K562 (cell line): Measurements from ENCODE around the gene MBD5. TPM values are rescaled to one million over a fixed set of nuclear protein-coding genes. Genes with fewer than 3 reads are reported as not detected.
A peak's percentile ranks its signal among the peaks of the same experiment; 100 is the strongest.

Experiments
- ATAC-seq: fragments of 200-7000 bp; cut with Tn5 transposase; 3 replicates; pipeline ENCODE4 v1.9.1; 2020; ENCODE audit warnings: moderate library complexity
- BruUV-seq: library from RNA; stranded (reverse); fragments of 400-500 nt; replicated peaks from 2 replicates; lab custom pipeline; 2021; lab: Mats Ljungman, UMichigan
- CTCF ChIA-PET: fragments of 300-600 bp; formaldehyde crosslinking; extraction: SDS; loops from one replicate; lab custom pipeline; 2021; ENCODE audit warnings: low intra/inter-chr PET ratio; lab: Yijun Ruan, JAX
- POLR2A ChIA-PET: fragments of 300-600, 350-650 bp; sonication (Branson Sonifier 250); formaldehyde crosslinking; extraction: SDS; loops from one replicate; lab custom pipeline; 2021; ENCODE audit warnings: antibody characterized with exemption, inconsistent platforms; lab: Yijun Ruan, JAX
- DNase-seq, 4 experiments: peaks; one replicate each; pipeline versions ENCODE4 v3.0.0 to v3.0.0-alpha.2; 2011 to 2018; ENCODE audit warnings: low spot score in 3 of 4, mixed read lengths in 3 of 4; ENCODE audit errors: extremely low read depth in 1 of 4
- FAIRE-seq: peaks from 2 replicates; lab custom pipeline; 2011; peaks lifted over from hg19 to GRCh38; lab: Jason Lieb, UNC
- H2AFZ ChIP-seq: 2 replicates; pipeline ENCODE4 v1.6.0; 2011; ENCODE audit warnings: low read depth, low read length, control low read depth, inconsistent platforms
- H3K27ac ChIP-seq: fragments of 200-600 bp; 3 replicates; pipeline ENCODE4 v1.8.0; 2011; ENCODE audit warnings: low read depth, mild to moderate bottlenecking, control low read depth, inconsistent platforms, low read length, moderate library complexity, mixed read lengths; ENCODE audit errors: extremely low read depth
- H3K27me3 ChIP-seq, 2 experiments: fragments of 300-600 bp in 1 of 2; 2 replicates in 1 of 2; 3 replicates in 1 of 2; pipeline versions ENCODE4 v1.6.0 to v1.8.0; 2011; ENCODE audit warnings: inconsistent platforms in 2 of 2, low read length in 2 of 2, mild to moderate bottlenecking in 1 of 2, mixed read lengths in 1 of 2, moderate library complexity in 1 of 2; ENCODE audit not compliant: control insufficient read depth in 2 of 2, insufficient read depth in 2 of 2
- H3K36me3 ChIP-seq: fragments of 300-600 bp; 3 replicates; pipeline ENCODE4 v1.8.0; 2011; ENCODE audit warnings: mild to moderate bottlenecking, low read length, inconsistent platforms; ENCODE audit not compliant: control insufficient read depth, insufficient read depth
- H3K4me1 ChIP-seq, 2 experiments: fragments of 200-600 bp in 1 of 2; replicated peaks in 1 of 2; 2 replicates in 1 of 2; 3 replicates in 1 of 2; pipeline versions ENCODE4 v1.5.1 to v1.8.0; 2011; ENCODE audit warnings: inconsistent platforms in 2 of 2, low read length in 2 of 2, mild to moderate bottlenecking in 1 of 2, mixed read lengths in 1 of 2, moderate library complexity in 1 of 2; ENCODE audit not compliant: control insufficient read depth in 2 of 2, insufficient read depth in 2 of 2
- H3K4me2 ChIP-seq: 2 replicates; pipeline ENCODE4 v1.6.1; 2011; ENCODE audit warnings: low read length, control low read depth, inconsistent platforms, mixed read lengths; ENCODE audit not compliant: insufficient read depth
- H3K4me3 ChIP-seq: fragments of 200-600 bp; sonication (generic), shearing (Covaris generic); 2 replicates; pipeline ENCODE4 v1.5.1; 2016; ENCODE audit warnings: control low read depth, inconsistent platforms
- H3K79me2 ChIP-seq: fragments of 200-600 bp; 3 replicates; pipeline ENCODE4 v1.8.0; 2011; ENCODE audit warnings: low read length, inconsistent platforms; ENCODE audit not compliant: control insufficient read depth, insufficient read depth
- H3K9ac ChIP-seq, 2 experiments: 2 replicates each; pipeline versions ENCODE4 v1.6.0 to v1.6.1; 2011; ENCODE audit warnings: low read depth in 2 of 2, low read length in 2 of 2, control low read depth in 1 of 2, inconsistent platforms in 1 of 2, mild to moderate bottlenecking in 1 of 2, mixed read lengths in 1 of 2; ENCODE audit not compliant: insufficient read depth in 1 of 2
- H3K9me1 ChIP-seq: one replicate; pipeline ENCODE4 v1.6.0; 2011; ENCODE audit warnings: inconsistent platforms, mild to moderate bottlenecking, low read length, moderate library complexity; ENCODE audit not compliant: control insufficient read depth, insufficient read depth
- H3K9me3 ChIP-seq: replicated peaks from 2 replicates; pipeline ENCODE4 v1.5.1; 2011; ENCODE audit warnings: low read depth, low read length, inconsistent platforms; ENCODE audit not compliant: control insufficient read depth, insufficient read depth
- H4K20me1 ChIP-seq: replicated peaks from 2 replicates; pipeline ENCODE4 v1.6.1; 2011; ENCODE audit warnings: low read length, inconsistent platforms, mixed read lengths; ENCODE audit not compliant: control insufficient read depth, insufficient read depth
- C11orf30 ChIP-seq: fragments of 450-650 bp; IDR thresholded peaks from 2 replicates; pipeline ENCODE4 v1.6.1; 2016; ENCODE audit warnings: low read depth, mild to moderate bottlenecking
- FOXK2 ChIP-seq, 2 experiments: fragments of 450-650 bp; IDR thresholded peaks in 1 of 2; conservative IDR thresholded peaks in 1 of 2; 2 replicates each; pipeline ENCODE4 v1.6.1; 2016; ENCODE audit warnings: low read depth in 2 of 2, mild to moderate bottlenecking in 1 of 2
- HNRNPK ChIP-seq: fragments of 200-400 bp; formaldehyde crosslinking; IDR thresholded peaks from one replicate; pipeline ENCODE4 v1.6.1; 2018; ENCODE audit warnings: mild to moderate bottlenecking, low read depth, low read length; ENCODE audit not compliant: poor library complexity, severe bottlenecking
- LARP7 ChIP-seq: fragments of 450-650 bp; IDR thresholded peaks from 2 replicates; pipeline ENCODE4 v1.6.1; 2016
- MAFG ChIP-seq: fragments of 450-650 bp; conservative IDR thresholded peaks from 2 replicates; pipeline ENCODE4 v1.6.1; 2016; ENCODE audit warnings: missing genetic modification characterization, missing compliant biosample characterization
- PKNOX1 ChIP-seq: fragments of 450-650 bp; IDR thresholded peaks from 2 replicates; pipeline ENCODE4 v1.6.1; 2016
- SIN3B ChIP-seq: fragments of 450-650 bp; IDR thresholded peaks from 2 replicates; pipeline ENCODE4 v1.6.1; 2017; ENCODE audit warnings: low read depth, mild to moderate bottlenecking, moderate library complexity
- SUPT5H ChIP-seq: fragments of 450-650 bp; IDR thresholded peaks from 2 replicates; pipeline ENCODE4 v1.6.1; 2016
- ZBTB9 ChIP-seq: fragments of 450-650 bp; formaldehyde crosslinking; IDR thresholded peaks from 2 replicates; pipeline ENCODE4 v1.4.0; 2020; ENCODE audit warnings: mild to moderate bottlenecking, moderate library complexity
- ZFP36 ChIP-seq: fragments of 150-350 bp; IDR thresholded peaks from 2 replicates; pipeline ENCODE4 v1.6.1; 2018; ENCODE audit warnings: low read length, low read depth; ENCODE audit not compliant: partially characterized antibody
- ZKSCAN3 ChIP-seq: fragments of 250-450 bp; sonication (Bioruptor Pico); IDR thresholded peaks from 2 replicates; pipeline ENCODE4 v1.4.0; 2020
- ZNF212 ChIP-seq: fragments of 450-650 bp; formaldehyde crosslinking; IDR thresholded peaks from 2 replicates; pipeline ENCODE4 v1.4.0; 2020; ENCODE audit warnings: mild to moderate bottlenecking
- ZNF316 ChIP-seq: fragments of 450-650 bp; IDR thresholded peaks from 2 replicates; pipeline ENCODE4 v1.6.1; 2016
- ZNF347 ChIP-seq: fragments of 450-650 bp; formaldehyde crosslinking; IDR thresholded peaks from 2 replicates; pipeline ENCODE4 v1.4.0; 2020; ENCODE audit warnings: low read depth, mild to moderate bottlenecking, moderate library complexity
- WGBS: fragments of 100-300 bp; shearing (Covaris generic); methylation state at CpG from one replicate; pipeline ENCODE4 v1.1.6; 2016; ENCODE audit warnings: low coverage, mixed read lengths; ENCODE audit not compliant: insufficient coverage; ENCODE audit errors: missing lambda C conversion rate; 5-methylcytosine and 5-hydroxymethylcytosine counted together
- in situ Hi-C: fragments of 300-500 bp; cut with MboI; formaldehyde crosslinking; loops from 4 replicates; pipeline ENCODE4 v1.15.0; 2018; ENCODE audit warnings: inconsistent platforms, mixed read lengths
- intact Hi-C: fragments of 100-400 bp; cut with micrococcal nuclease; formaldehyde crosslinking; loops from 2 replicates; pipeline ENCODE4 v1.14.2; 2022
- polyA plus RNA-seq, 8 experiments: library from polyadenylated mRNA; depleted of rRNA in 4 of 8; stranded (reverse) in 5 of 8; unstranded in 3 of 8; fragments of >200 nt; fragmentation: Nextera tagmentation in 2 of 8; fragmentation: Illumina TruSeq in 1 of 8; extraction: Ambion mirVana in 2 of 8; extraction: Trizol in 1 of 8; gene quantifications; 2 replicates each; pipeline versions ENCODE4 v1.2.1 to v1.2.3, GENCODE V29; 2011 to 2014; ENCODE audit warnings: inconsistent platforms in 1 of 8, missing spikeins in 1 of 8
- total RNA-seq, 7 experiments: library from RNA; depleted of rRNA in 6 of 7; stranded (reverse); fragments of >200 nt in 6 of 7; fragmentation: Illumina TruSeq in 2 of 7; extraction: Trizol in 2 of 7; gene quantifications; 2 replicates each; pipeline versions ENCODE4 v1.2.1 to v1.2.3, GENCODE V29; 2011 to 2021; ENCODE audit warnings: low replicate concordance in 1 of 7

Gene MBD5
- total and polyA plus RNA-seq, 9 of the 15 experiments (the other 6 are each of a cell fraction or from before 2014, with no cell fraction given): 3.4 to 14.5 (median 9.0) TPM

- Histone ChIP-seq H2AFZ (no peak overlapping the region), H3K4me1 (no peaks in the 10 kb centered on the region), H3K9me3 (no peaks in the 10 kb centered on the region), H3K36me3 (no peaks in the 10 kb centered on the region), H3K9me1 (no peaks in the 10 kb centered on the region), H3K9ac (no peak overlapping the region), H3K27ac (no peak overlapping the region), H3K79me2 (no peaks in the 10 kb centered on the region), H3K27me3 (no peaks in the 10 kb centered on the region), H3K4me3 (no peak overlapping the region), H3K4me2 (no peak overlapping the region), H4K20me1 (no peaks in the 10 kb centered on the region)
- intact Hi-C loops (no loop called here), in situ Hi-C loops (no loop called here)
- CTCF ChIA-PET: no interaction called here
- BruUV-seq: no TSS peak
- 36% methylated on average over 1 of the region's 1 CpG for WGBS
- POLR2A ChIA-PET: no interaction called here
- FAIRE-seq: no peak
- no peak for DNase-seq
- 0 out of 2 replicates have a peak, but pooled peaks have one; percentile 21 for TF ChIP-seq MAFG
- TF ChIP-seq LARP7: no peak
- TF ChIP-seq SIN3B: no peak
- no peak for TF ChIP-seq SUPT5H
- TF ChIP-seq C11orf30: peak; percentile 32; the same call in 1 of the 2 replicates
- TF ChIP-seq PKNOX1: no peak
- peak; percentile 72 for TF ChIP-seq ZNF316
- TF ChIP-seq HNRNPK: no peak
- TF ChIP-seq ZNF212: no peak
- TF ChIP-seq ZKSCAN3 (CRISPR knock-in tag): no peak
- no peak for TF ChIP-seq ZNF347 (CRISPR knock-in tag)
- TF ChIP-seq ZBTB9 (CRISPR knock-in tag): no peak
- no peak for TF ChIP-seq ZFP36
- TF ChIP-seq FOXK2 (conservative IDR thresholded peaks at IDR 0.05 in 1 of 2, IDR thresholded peaks at IDR 0.05 in 1 of 2; ENCODE audit: low read depth in 2 of 2): no peak
- ATAC-seq: no peak
Measured at GRCh38 chr2:148179724-148180123, 158.8 kb downstream of the MBD5 start.
